HepG2 (cell line): ENCODE measurements around the gene CPT1C. TPM values are rescaled to one million over a fixed set of nuclear protein-coding genes. Genes with fewer than 3 reads are reported as not detected.

Experiments
- ATAC-seq: fragments of 200-7000 bp; cut with Tn5 transposase; 3 replicates; pipeline ENCODE4 v1.9.1; 2020; ENCODE audit warnings: mild to moderate bottlenecking, moderate library complexity
- BruUV-seq: library from RNA; stranded (reverse); fragments of 400-500 nt; replicated peaks from 2 replicates; lab custom pipeline; 2021; lab: Mats Ljungman, UMichigan
- CTCF ChIA-PET: fragments of 300-600 bp; formaldehyde crosslinking; extraction: SDS; loops from one replicate; lab custom pipeline; 2021; ENCODE audit warnings: low total read pairs, inconsistent platforms, low intra/inter-chr PET ratio; lab: Yijun Ruan, JAX
- POLR2A ChIA-PET: fragments of 350-600 bp; sonication (Branson Sonifier 250); formaldehyde crosslinking; loops from one replicate; lab custom pipeline; 2020; ENCODE audit warnings: antibody characterized with exemption, inconsistent platforms; lab: Yijun Ruan, JAX
- DNase-seq: peaks from one replicate; pipeline ENCODE4 v3.0.0-alpha.2; 2015; ENCODE audit warnings: low spot score
- FAIRE-seq: peaks from 3 replicates; lab custom pipeline; 2011; peaks lifted over from hg19 to GRCh38; lab: Jason Lieb, UNC
- H2AFZ ChIP-seq: one replicate; pipeline ENCODE4 v1.6.1; 2011; ENCODE audit warnings: low read length, inconsistent platforms
- H3K27ac ChIP-seq: fragments of 300-600 bp; 3 replicates; pipeline ENCODE4 v1.8.0; 2011; ENCODE audit warnings: mixed run types, mild to moderate bottlenecking, mixed read lengths, low read length, inconsistent platforms; ENCODE audit not compliant: insufficient read depth; ENCODE audit errors: extremely low read length
- H3K27me3 ChIP-seq, 2 experiments: fragments of 200-600 bp in 1 of 2; 2 replicates in 1 of 2; 3 replicates in 1 of 2; pipeline versions ENCODE4 v1.6.0 to v1.8.0; 2011; ENCODE audit warnings: low read length in 2 of 2, mild to moderate bottlenecking in 2 of 2, moderate library complexity in 2 of 2, inconsistent platforms in 1 of 2; ENCODE audit not compliant: insufficient read depth in 2 of 2, control insufficient read depth in 1 of 2
- H3K36me3 ChIP-seq, 2 experiments: fragments of 200-600 bp in 1 of 2; replicated peaks in 1 of 2; 2 replicates in 1 of 2; 3 replicates in 1 of 2; pipeline versions ENCODE4 v1.5.1 to v1.8.0; 2011; ENCODE audit warnings: low read length in 2 of 2, inconsistent platforms in 1 of 2; ENCODE audit not compliant: insufficient read depth in 2 of 2, control insufficient read depth in 1 of 2
- H3K4me1 ChIP-seq: 2 replicates; pipeline ENCODE4 v1.5.1; 2012; ENCODE audit warnings: low read length, inconsistent platforms; ENCODE audit not compliant: insufficient read depth
- H3K4me2 ChIP-seq: 2 replicates; pipeline ENCODE4 v1.6.0; 2011; ENCODE audit warnings: low read depth, low read length, inconsistent platforms
- H3K4me3 ChIP-seq, 3 experiments: fragments of 200-600 bp in 1 of 3; sonication (generic), shearing (Covaris generic) in 1 of 3; replicated peaks in 1 of 3; 2 replicates each; pipeline ENCODE4 v1.5.1; 2011 to 2016; ENCODE audit warnings: low read length in 3 of 3, inconsistent platforms in 2 of 3, low read depth in 2 of 3, mild to moderate bottlenecking in 2 of 3, control low read depth in 1 of 3, mixed read lengths in 1 of 3; ENCODE audit not compliant: insufficient read depth in 1 of 3
- H3K79me2 ChIP-seq: one replicate; pipeline ENCODE4 v1.6.1; 2011; ENCODE audit warnings: low read length, inconsistent platforms; ENCODE audit not compliant: insufficient read depth
- H3K9ac ChIP-seq: 2 replicates; pipeline ENCODE4 v1.6.0; 2011; ENCODE audit warnings: mild to moderate bottlenecking, low read depth, low read length, inconsistent platforms; ENCODE audit not compliant: insufficient read depth
- H3K9me3 ChIP-seq: 2 replicates; pipeline ENCODE4 v1.5.1; 2012; ENCODE audit warnings: mild to moderate bottlenecking, low read length
- H4K20me1 ChIP-seq: 2 replicates; pipeline ENCODE4 v1.6.0; 2011; ENCODE audit warnings: inconsistent platforms, mild to moderate bottlenecking, low read length, moderate library complexity; ENCODE audit not compliant: insufficient read depth
- FUBP1 ChIP-seq: sonication (generic); formaldehyde crosslinking; IDR thresholded peaks from 2 replicates; pipeline ENCODE4 v1.5.1; 2020; ENCODE audit warnings: missing genetic modification reagents, mild to moderate bottlenecking, borderline replicate concordance
- HMGA1 ChIP-seq: sonication (generic); formaldehyde crosslinking; conservative IDR thresholded peaks from 2 replicates; pipeline ENCODE4 v1.4.0; 2020; ENCODE audit warnings: missing genetic modification reagents
- KLF15 ChIP-seq: sonication (generic); formaldehyde crosslinking; IDR thresholded peaks from 2 replicates; pipeline ENCODE4 v1.8.1; 2023; ENCODE audit warnings: borderline replicate concordance, mild to moderate bottlenecking, inconsistent platforms, missing genetic modification reagents, mixed read lengths
- MTF1 ChIP-seq: sonication (generic); formaldehyde crosslinking; IDR thresholded peaks from 2 replicates; pipeline ENCODE4 v1.5.0; 2020; ENCODE audit warnings: missing genetic modification reagents
- MTF2 ChIP-seq: sonication (generic); formaldehyde crosslinking; IDR thresholded peaks from 2 replicates; pipeline ENCODE4 v1.5.0; 2020; ENCODE audit warnings: missing genetic modification reagents, borderline replicate concordance
- MXD4 ChIP-seq: IDR thresholded peaks from 2 replicates; pipeline ENCODE4 v1.6.1; 2016; ENCODE audit warnings: mild to moderate bottlenecking, missing biosample characterization, missing genetic modification reagents
- POGK ChIP-seq: sonication (generic); formaldehyde crosslinking; conservative IDR thresholded peaks from 2 replicates; pipeline ENCODE4 v1.8.0; 2022; ENCODE audit warnings: mild to moderate bottlenecking, moderate library complexity, missing genetic modification reagents
- PRDM15 ChIP-seq: sonication (generic); formaldehyde crosslinking; IDR thresholded peaks from 2 replicates; pipeline ENCODE4 v1.4.0; 2020; ENCODE audit warnings: missing genetic modification reagents
- RARA ChIP-seq: IDR thresholded peaks from 2 replicates; pipeline ENCODE4 v1.6.1; 2016; ENCODE audit warnings: missing genetic modification reagents, missing compliant biosample characterization
- ZSCAN22 ChIP-seq: sonication (generic); formaldehyde crosslinking; IDR thresholded peaks from 2 replicates; pipeline ENCODE4 v1.4.0; 2020; ENCODE audit warnings: mild to moderate bottlenecking, missing genetic modification reagents
- WGBS: methylation state at CpG from one replicate; pipeline ENCODE4 v1.1.6; 2017; ENCODE audit warnings: low lambda C conversion rate; 5-methylcytosine and 5-hydroxymethylcytosine counted together
- in situ Hi-C: cut with HindIII; loops from 2 replicates; pipeline ENCODE4 v1.10.0; 2017; ENCODE audit warnings: low pct_unique_long_range_greater_than_20kb; ENCODE audit not compliant: extremely low pct_ligation_motif_present
- intact Hi-C: fragments of 100-400 bp; cut with micrococcal nuclease; formaldehyde crosslinking; loops from one replicate; pipeline ENCODE4 v1.10.0; 2022; ENCODE audit not compliant: unreplicated experiment
- polyA plus RNA-seq, 8 experiments: library from polyadenylated mRNA; depleted of rRNA in 3 of 8; stranded (reverse) in 7 of 8; unstranded in 1 of 8; fragments of >200 nt; fragmentation: Illumina TruSeq in 4 of 8; extraction: Trizol in 4 of 8; gene quantifications; 2 replicates each; pipeline versions ENCODE4 v1.2.1 to v1.2.3, GENCODE V29; 2011 to 2016; ENCODE audit warnings: low read depth in 4 of 8, missing spikeins in 1 of 8, mixed read lengths in 1 of 8; ENCODE audit not compliant: insufficient read depth in 1 of 8
- total RNA-seq, 5 experiments: library from RNA; depleted of rRNA; stranded (reverse); fragments of >200 nt; fragmentation: Illumina TruSeq; extraction: Trizol; gene quantifications; 2 replicates each; pipeline ENCODE4 v1.2.3, GENCODE V29; 2016; ENCODE audit warnings: low read depth in 1 of 5

CPT1C gene
- total and polyA plus RNA-seq, 2 of the 13 experiments (the other 11 are each of a cell fraction or from before 2014, with no cell fraction given) = 0.18 TPM; not detected in 1

GRCh38 chr19:49713236-49713845 is 22.4 kb downstream of the CPT1C start:
- Histone ChIP-seq H3K9me3 (no peaks in the 10 kb centered on the region), H3K27me3 (peaks cover 0 to 4% of the 10 kb centered on the region in 2 experiments; a peak in 1 of 5 replicates), H3K27ac (no peak overlapping the region), H3K79me2 (no peaks in the 10 kb centered on the region), H3K4me1 (peaks cover 14% of the 10 kb centered on the region; the same call in 1 of the 2 replicates), H4K20me1 (no peaks in the 10 kb centered on the region), H3K36me3 (no peaks in the 10 kb centered on the region), H2AFZ (no peak overlapping the region), H3K4me2 (no peak overlapping the region), H3K4me3 (no peak overlapping the region), H3K9ac (no peak overlapping the region)
- in situ Hi-C loops (no loop called here), intact Hi-C loops (no loop called here)
- POLR2A ChIA-PET = no interaction called here
- BruUV-seq = no TSS peak
- CTCF ChIA-PET = no interaction called here
- DNase-seq (no peak), ATAC-seq (no peak), FAIRE-seq (no peak)
- peak; percentile 85 for TF ChIP-seq ZSCAN22 (CRISPR knock-in tag)
- TF ChIP-seq MTF2 (CRISPR knock-in tag) = no peak
- 38% methylated on average over 6 of the region's 8 CpGs for WGBS

GRCh38 chr19:49716154-49716553 is 25.2 kb downstream of the CPT1C start:
- intact Hi-C loops = no loop called here
- Histone ChIP-seq H3K27ac (no peak overlapping the region), H3K4me2 (no peak overlapping the region), H3K4me3 (no peak overlapping the region), H3K36me3 (no peaks in the 10 kb centered on the region), H3K27me3 (no peaks in the 10 kb centered on the region), H3K9me3 (no peaks in the 10 kb centered on the region), H3K9ac (no peak overlapping the region), H2AFZ (peak overlapping the region; percentile 54), H3K79me2 (no peaks in the 10 kb centered on the region), H4K20me1 (no peaks in the 10 kb centered on the region), H3K4me1 (peaks cover 14% of the 10 kb centered on the region; the same call in 1 of the 2 replicates)
- BruUV-seq = no TSS peak
- CTCF ChIA-PET = no interaction called here
- no peak for ATAC-seq
- WGBS = 70% methylated on average over 3 of the region's 3 CpGs
- POLR2A ChIA-PET = no interaction called here
- in situ Hi-C loops = no loop called here
- DNase-seq = no peak
- no peak for FAIRE-seq
- no peak for TF ChIP-seq POGK (CRISPR knock-in tag)
- no peak for TF ChIP-seq MXD4 (CRISPR knock-in tag)
- no peak for TF ChIP-seq HMGA1
- no peak for TF ChIP-seq FUBP1 (CRISPR knock-in tag)
- no peak for TF ChIP-seq RARA
- no peak for TF ChIP-seq KLF15 (CRISPR knock-in tag)
- TF ChIP-seq PRDM15 (CRISPR knock-in tag) = no peak
- TF ChIP-seq MTF1 = no peak
